Stimulated activated CD4-positive, alpha-beta T cell treated with anti-CD3 and anti-CD28 coated beads, Interleukin-1b, Interleukin-23, amount 100 ng/mL, for 1 hour (primary cell): ENCODE data around the gene SLC8A1.
"Not testable (repeated sequence)": the region's sequence is repeated elsewhere in the genome, so short reads cannot be mapped to it uniquely, and the experiment has no call there.

Source experiments
- DNase-seq, 2 donors: peaks; one replicate each; pipeline ENCODE4 v3.0.0-alpha.2; 2020; ENCODE audit warnings: low read depth in 2 of 2

The SLC8A1 gene

GRCh38 chr2:40108851-40109250 is 343.0 kb downstream of the SLC8A1 start:
- no peak for DNase-seq

GRCh38 chr2:40106061-40106460 is 345.8 kb downstream of the SLC8A1 start:
- DNase-seq = no peak

GRCh38 chr2:40105593-40105992 is 346.3 kb downstream of the SLC8A1 start:
- DNase-seq = no peak

- no peak for DNase-seq
These were observed 348.3 kb downstream of the SLC8A1 start for GRCh38 chr2:40103590-40103989.

- DNase-seq = no peak
These were observed 348.7 kb downstream of the SLC8A1 start for GRCh38 chr2:40103163-40103562.

GRCh38 chr2:40102447-40102846 is 349.4 kb downstream of the SLC8A1 start:
- no peak for DNase-seq

GRCh38 chr2:40101131-40101575 is 350.7 kb downstream of the SLC8A1 start:
- no peak for DNase-seq

- no peak for DNase-seq
These were observed 351.2 kb downstream of the SLC8A1 start for GRCh38 chr2:40100676-40101075.

GRCh38 chr2:40098786-40099470 is 353.0 kb downstream of the SLC8A1 start:
- no peak for DNase-seq

GRCh38 chr2:40097691-40098385 is 354.1 kb downstream of the SLC8A1 start:
- DNase-seq = no peak

GRCh38 chr2:40096360-40096759 is 355.5 kb downstream of the SLC8A1 start:
- DNase-seq = no peak

GRCh38 chr2:40095000-40095399 is 356.9 kb downstream of the SLC8A1 start:
- no peak for DNase-seq

GRCh38 chr2:40094451-40094850 is 357.4 kb downstream of the SLC8A1 start:
- DNase-seq = no peak

- DNase-seq = no peak
These were observed 358.7 kb downstream of the SLC8A1 start for GRCh38 chr2:40093021-40093675.

- DNase-seq = no peak
These were observed 361.8 kb downstream of the SLC8A1 start for GRCh38 chr2:40090044-40090443.

GRCh38 chr2:40087927-40088326 is 364.0 kb downstream of the SLC8A1 start:
- DNase-seq = no peak

GRCh38 chr2:40087434-40087833 is 364.5 kb downstream of the SLC8A1 start:
- DNase-seq = no peak

- DNase-seq = no peak
These were observed 366.1 kb downstream of the SLC8A1 start for GRCh38 chr2:40085786-40086185.

GRCh38 chr2:40073336-40073735 is 378.6 kb downstream of the SLC8A1 start:
- not testable (repeated sequence) for DNase-seq

GRCh38 chr2:40072442-40073232 is 379.3 kb downstream of the SLC8A1 start:
- DNase-seq = no peak

GRCh38 chr2:40062381-40062780 is 389.5 kb downstream of the SLC8A1 start:
- no peak for DNase-seq

- DNase-seq = no peak
These were observed 402.1 kb downstream of the SLC8A1 start for GRCh38 chr2:40049781-40050180.
